Heart left ventricle (tissue), 13 donors: ENCODE data around the gene KIF13A.

ENCODE experiments used
- POLR2A ChIP-seq, 2 donors: fragments of 450-650 bp; IDR thresholded peaks; one replicate each; pipeline ENCODE4 v1.6.1; 2017; ENCODE audit warnings: antibody characterized with exemption in 2 of 2, mild to moderate bottlenecking in 2 of 2, moderate library complexity in 2 of 2
- TF ChIP-seq, protein P1 (sequence below), 12 donors: fragments of 200-600 bp; sonication (generic) in 4 of 12; IDR thresholded peaks; one replicate each; pipeline versions ENCODE4 v1.5.0 to v1.8.0; 2018 to 2022; ENCODE audit warnings: antibody characterized with exemption in 12 of 12, mild to moderate bottlenecking in 5 of 12
- donor health status: ischemic (EF 13 %, LVEDD 7.1; RV severe dilation, severe dysfunction).
- donor health status: DM: no; HTN: yes; CAD: no.
- donor health status: DM: no; HTN: no; CAD: no.
- donor health status: ischemic (EF 25% LVEDD 6.9; RV normal size, moderate dysfunction).
- donor health status: ischemic (EF 25% LVEDD 5.7; RV mildly dilated, moderate dysfunction).
- donor health status: ischemic (EF 35%, LVEDD 5.7; RV mildly dilated, moderate dysfunction).
- donor health status: nonischemic (EF 11% LVEDD 7.7; RV severe dilation, severe dysfunction).
- donor health status: DM: yes; HTN: yes; CAD: no.
- donor health status: PGD.
- donor health status: ischemic (EF 29% LVEDD 5.4; RV normal size, mild dysfunction).
- donor health status: nonischemic (EF 23%, LVEDD 6.1; RV moderate dilation, normal function).

DNA sequence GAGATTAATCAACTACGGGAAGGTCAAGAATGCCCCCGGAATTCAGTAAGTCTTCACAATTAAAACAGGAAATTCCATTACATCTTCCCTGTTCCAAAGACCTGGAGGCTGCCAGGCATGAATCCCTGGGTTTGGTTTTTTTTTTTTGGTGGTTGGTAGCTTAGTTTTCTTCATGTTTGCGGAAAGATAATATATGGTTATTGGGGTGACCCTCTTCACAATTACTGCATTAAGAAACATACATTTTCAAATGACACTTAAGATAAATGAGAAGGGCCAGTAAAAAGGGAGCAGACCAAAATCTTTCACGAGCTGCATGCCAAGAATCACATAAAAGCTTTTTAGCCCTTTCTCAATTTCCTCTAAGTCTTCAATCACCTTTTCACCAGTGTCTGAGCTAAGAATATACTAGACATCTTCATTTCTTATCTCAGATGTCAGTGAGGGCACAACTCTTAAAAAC is 64.0 kb downstream of the KIF13A start:
- TF ChIP-seq, protein P1, sequence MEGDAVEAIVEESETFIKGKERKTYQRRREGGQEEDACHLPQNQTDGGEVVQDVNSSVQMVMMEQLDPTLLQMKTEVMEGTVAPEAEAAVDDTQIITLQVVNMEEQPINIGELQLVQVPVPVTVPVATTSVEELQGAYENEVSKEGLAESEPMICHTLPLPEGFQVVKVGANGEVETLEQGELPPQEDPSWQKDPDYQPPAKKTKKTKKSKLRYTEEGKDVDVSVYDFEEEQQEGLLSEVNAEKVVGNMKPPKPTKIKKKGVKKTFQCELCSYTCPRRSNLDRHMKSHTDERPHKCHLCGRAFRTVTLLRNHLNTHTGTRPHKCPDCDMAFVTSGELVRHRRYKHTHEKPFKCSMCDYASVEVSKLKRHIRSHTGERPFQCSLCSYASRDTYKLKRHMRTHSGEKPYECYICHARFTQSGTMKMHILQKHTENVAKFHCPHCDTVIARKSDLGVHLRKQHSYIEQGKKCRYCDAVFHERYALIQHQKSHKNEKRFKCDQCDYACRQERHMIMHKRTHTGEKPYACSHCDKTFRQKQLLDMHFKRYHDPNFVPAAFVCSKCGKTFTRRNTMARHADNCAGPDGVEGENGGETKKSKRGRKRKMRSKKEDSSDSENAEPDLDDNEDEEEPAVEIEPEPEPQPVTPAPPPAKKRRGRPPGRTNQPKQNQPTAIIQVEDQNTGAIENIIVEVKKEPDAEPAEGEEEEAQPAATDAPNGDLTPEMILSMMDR (IDR thresholded peaks at IDR 0.05): no peak
- no peak for TF ChIP-seq POLR2A (IDR thresholded peaks at IDR 0.05)
